NCI-H187 (cell line): Measurements from ENCODE around the gene OR52N5.
A peak's percentile ranks its signal among the peaks of the same experiment; 100 is the strongest.

Experiments
- DNase-seq, 2 experiments: peaks; one replicate each; lab custom pipeline; 2025; lab: John Stamatoyannopoulos, UW

OR52N5 gene

GRCh38 chr11:5783255-5783654 lies at the start of gene OR52N5:
Gene OR52N5 (minus strand): TSS chr11:5783355. CDS start chr11:5778634, 4,721 bp downstream.
- no peak for DNase-seq

DNA sequence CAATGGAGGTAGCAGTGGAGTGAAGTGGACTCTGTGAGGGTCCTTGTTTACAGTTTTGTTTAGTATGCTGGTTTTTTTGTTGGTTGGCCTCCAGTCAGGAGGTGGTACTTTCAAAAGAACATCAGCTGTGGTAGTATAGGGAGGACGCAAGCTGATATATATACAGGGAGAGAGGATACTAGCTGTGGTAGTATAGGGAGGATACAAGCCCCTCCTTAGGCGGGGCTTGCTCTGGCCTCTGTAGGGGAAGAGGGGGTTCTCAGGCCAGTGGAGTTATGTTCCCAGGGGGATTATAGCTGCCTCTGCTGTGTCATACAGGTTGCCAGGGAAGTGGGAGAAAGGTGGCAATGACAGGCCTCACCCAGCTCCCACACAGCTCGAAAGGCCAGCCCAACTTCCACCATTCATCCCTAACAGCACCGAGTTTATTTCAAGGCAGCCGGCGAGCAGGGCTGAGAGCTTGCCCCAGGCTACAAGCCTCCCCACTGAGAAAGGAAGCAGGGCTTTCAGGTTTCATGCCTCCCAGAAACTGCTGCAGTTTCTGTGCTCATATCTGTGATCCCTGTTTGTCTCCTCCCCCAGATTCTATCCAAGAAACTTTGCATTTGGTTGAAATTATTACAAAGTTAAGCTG lies 48.2 kb upstream of the OR52N5 start:
- DNase-seq: no peak

GRCh38 chr11:5818245-5818886 lies 35.2 kb upstream of the OR52N5 start:
- DNase-seq: no peak

GRCh38 chr11:5815534-5815933 lies 32.4 kb upstream of the OR52N5 start:
- no peak for DNase-seq

- no peak for DNase-seq
These were observed 27.0 kb upstream of the OR52N5 start for GRCh38 chr11:5809905-5810795.

- DNase-seq: no peak
These were observed 26.0 kb upstream of the OR52N5 start for GRCh38 chr11:5809122-5809519.

- peak; percentile 6 to 10 for DNase-seq
These were observed 25.5 kb upstream of the OR52N5 start, which contains the start of gene OR52N2 for GRCh38 chr11:5808500-5809121. Gene OR52N2 (plus strand): TSS chr11:5808924. CDS start chr11:5820336, 11,412 bp downstream.

DNA sequence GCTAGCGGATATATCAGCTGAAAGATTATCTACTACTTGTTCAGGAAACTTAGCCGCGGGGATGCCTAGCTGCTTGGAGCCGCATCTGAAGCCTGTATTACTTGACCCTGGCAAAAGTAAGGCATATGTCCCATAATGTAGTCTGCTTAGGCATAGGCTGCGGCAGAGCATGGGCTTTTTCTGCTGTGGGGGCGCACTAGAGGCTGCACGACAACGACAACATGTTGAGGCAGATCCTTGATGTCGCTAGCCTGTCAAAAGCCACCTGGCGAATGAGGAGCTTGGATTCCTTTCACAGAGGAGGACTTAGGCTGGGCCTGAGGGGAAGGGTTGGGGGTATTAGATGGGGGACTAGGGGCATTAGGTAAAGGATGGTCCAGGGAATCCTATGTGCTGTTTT lies 24.4 kb upstream of the OR52N5 start:
- no peak for DNase-seq

GRCh38 chr11:5803982-5804381 lies 20.8 kb upstream of the OR52N5 start:
- no peak for DNase-seq

DNA sequence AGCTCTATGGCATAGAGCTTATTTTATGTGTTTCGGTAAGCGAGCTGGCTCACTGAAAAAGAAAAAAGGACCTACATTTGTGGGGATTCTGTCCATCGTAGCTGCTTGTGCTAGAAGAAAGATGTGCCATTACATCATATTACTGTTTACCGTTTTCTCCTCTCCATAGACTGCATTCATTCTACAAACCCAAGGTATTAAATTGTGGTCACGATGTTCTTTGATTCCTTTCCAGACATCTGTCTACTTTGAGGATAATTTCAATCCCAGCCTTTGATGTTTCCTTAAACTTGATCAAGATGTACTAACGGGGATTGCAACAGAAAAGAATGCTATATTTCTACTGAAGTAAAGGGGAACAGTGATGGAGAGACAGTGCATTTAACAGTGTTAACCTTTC lies 13.4 kb upstream of the OR52N5 start:
- DNase-seq: no peak

DNA sequence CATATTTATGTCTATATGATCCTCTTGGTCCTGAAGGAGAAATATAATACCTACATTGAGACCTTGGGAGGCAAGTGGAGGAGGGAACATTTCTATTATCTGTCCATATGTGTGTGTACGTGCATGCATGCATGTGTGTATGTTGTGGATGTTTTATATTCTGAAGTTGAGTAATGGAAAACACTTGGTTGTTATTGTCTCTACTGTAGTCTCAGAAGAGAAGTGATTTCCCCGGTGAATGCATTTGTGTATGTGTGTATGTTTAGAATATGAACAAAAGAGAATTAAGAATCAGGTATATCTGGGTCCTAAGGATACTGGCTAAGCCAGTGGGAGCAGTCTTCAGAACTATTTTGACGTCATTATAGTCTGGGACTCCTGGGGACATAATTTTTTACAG lies 8.0 kb upstream of the OR52N5 start, which contains the start of gene OR52N1:
OR52N1 (minus strand) TSS at position 101 of the 400 bp plus-strand sequence. CDS start 2,449 bp downstream, outside the sequence.
- DNase-seq: no peak

- no peak for DNase-seq
These were observed 16.1 kb downstream of the OR52N5 start for GRCh38 chr11:5767056-5767455.

DNA sequence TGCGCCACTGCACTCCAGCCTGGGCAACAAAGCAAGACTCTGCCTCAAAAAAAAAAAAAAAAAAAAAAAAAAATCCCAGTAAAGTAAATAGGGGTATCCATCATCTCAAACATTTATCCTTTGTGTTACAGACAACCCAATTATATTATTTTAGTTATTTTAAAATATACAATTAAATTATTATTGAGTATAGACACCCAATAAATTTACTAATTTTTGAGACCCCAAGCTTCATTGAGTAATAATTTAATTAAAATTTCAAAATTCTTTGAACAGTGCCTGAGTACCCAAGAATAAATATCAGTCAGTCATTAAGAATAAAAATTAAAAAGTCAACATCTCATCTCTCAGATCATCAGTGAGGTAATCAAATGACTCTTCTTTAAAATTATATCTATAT lies 29.2 kb downstream of the OR52N5 start, which contains the start of gene OR52N4:
OR52N4 (plus strand) TSS at position 301 of the 400 bp plus-strand sequence. CDS start 498 bp downstream, outside the sequence.
- no peak for DNase-seq

DNA sequence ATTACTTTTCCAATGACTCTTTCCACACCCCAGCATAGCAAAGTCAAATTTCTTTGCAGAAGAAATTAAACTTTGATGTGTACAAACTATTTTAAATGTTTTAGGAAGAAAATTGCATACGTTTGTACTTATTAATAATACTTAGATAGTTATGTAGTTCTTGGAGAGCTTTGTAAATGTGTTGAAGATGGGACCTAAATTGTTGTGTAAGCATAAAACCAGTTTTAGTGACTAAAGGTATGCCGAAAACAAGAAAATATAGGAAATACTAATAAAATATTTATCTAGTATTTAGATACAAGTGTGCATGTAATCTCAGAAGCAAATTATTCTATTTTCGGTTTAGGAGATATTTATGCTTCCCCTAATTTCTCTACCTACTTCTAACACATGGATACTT lies 33.3 kb downstream of the OR52N5 start:
- no peak for DNase-seq

GRCh38 chr11:5746614-5747013 lies 36.5 kb downstream of the OR52N5 start:
- DNase-seq: no peak

DNA sequence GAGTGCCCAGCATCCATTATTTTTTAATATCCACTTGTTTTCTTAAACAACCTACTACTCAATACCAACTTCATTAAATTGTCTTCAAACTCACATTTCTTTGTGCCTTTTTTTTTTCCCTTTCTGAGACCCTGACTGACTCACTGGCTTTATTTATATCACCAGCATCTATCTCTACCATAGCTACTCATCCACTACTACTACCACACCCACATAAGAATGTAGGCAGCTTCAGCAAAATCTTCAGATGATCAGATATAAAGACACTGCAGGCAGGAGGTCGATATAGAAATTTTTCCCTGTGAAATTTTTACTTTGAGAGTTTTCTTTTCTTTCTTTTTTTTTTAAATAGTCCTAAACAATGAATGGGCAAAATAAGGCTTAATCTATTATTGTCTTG lies 44.7 kb downstream of the OR52N5 start:
- DNase-seq: no peak

GRCh38 chr11:5737670-5738392 lies 45.3 kb downstream of the OR52N5 start:
- no peak for DNase-seq

GRCh38 chr11:5737091-5737490 lies 46.1 kb downstream of the OR52N5 start:
- no peak for DNase-seq

GRCh38 chr11:5736396-5736795 lies 46.8 kb downstream of the OR52N5 start, which contains the start of gene OR56B1:
Gene OR56B1 (plus strand): TSS chr11:5736448. CDS start chr11:5736517, 69 bp downstream.
- DNase-seq: no peak

- DNase-seq: no peak
These were observed 55.5 kb downstream of the OR52N5 start for GRCh38 chr11:5727691-5728090.

- no peak for DNase-seq
These were observed 56.8 kb downstream of the OR52N5 start for GRCh38 chr11:5726351-5726750.
